Gastroesophageal sphincter (tissue), 4 donors: ENCODE measurements around the gene LRRC15. TPM values are rescaled to one million over a fixed set of nuclear protein-coding genes. Genes with fewer than 3 reads are reported as not detected.

ENCODE experiments used
- ATAC-seq: fragments of 150-250 bp; one replicate; pipeline ENCODE4 v1.9.1; 2016; ENCODE audit warnings: mild to moderate bottlenecking, moderate library complexity
- H3K27ac ChIP-seq, 4 donors: fragments of 200-600 bp; sonication (generic) in 3 of 4; 1 replicate in 3 of 4; 2 replicates in 1 of 4; pipeline ENCODE4 v1.5.1; 2016 to 2019
- H3K27me3 ChIP-seq: fragments of 200-600 bp; sonication (generic); one replicate; pipeline ENCODE4 v1.5.1; 2019
- H3K36me3 ChIP-seq, 2 donors: fragments of 200-600 bp; sonication (generic); one replicate each; pipeline ENCODE4 v1.5.1; 2019; ENCODE audit warnings: control low read depth in 1 of 2
- H3K4me1 ChIP-seq, 3 donors: fragments of 200-600 bp; sonication (generic); 1 replicate in 2 of 3; 2 replicates in 1 of 3; pipeline ENCODE4 v1.5.1; 2016 to 2019; ENCODE audit warnings: control low read depth in 2 of 3
- H3K4me3 ChIP-seq, 2 donors: fragments of 200-600 bp; sonication (generic); one replicate each; pipeline ENCODE4 v1.5.1; 2019; ENCODE audit warnings: mild to moderate bottlenecking in 1 of 2, moderate library complexity in 1 of 2
- H3K9me3 ChIP-seq, 3 donors: fragments of 200-600 bp; sonication (generic); one replicate each; pipeline ENCODE4 v1.5.1; 2017 to 2019; ENCODE audit warnings: control low read depth in 2 of 3
- EP300 ChIP-seq: sonication (generic); formaldehyde crosslinking; IDR thresholded peaks from one replicate; pipeline ENCODE4 v1.6.1; 2017; ENCODE audit warnings: antibody characterized with exemption, mild to moderate bottlenecking
- POLR2A ChIP-seq, 2 donors: fragments of 450-650 bp; IDR thresholded peaks; one replicate each; pipeline ENCODE4 v1.6.1; 2017; ENCODE audit warnings: antibody characterized with exemption in 2 of 2, mild to moderate bottlenecking in 2 of 2, moderate library complexity in 1 of 2
- POLR2AphosphoS5 ChIP-seq: sonication (generic); formaldehyde crosslinking; IDR thresholded peaks from one replicate; pipeline ENCODE4 v1.6.1; 2017; ENCODE audit warnings: antibody characterized with exemption
- WGBS, 2 donors: methylation state at CpG; one replicate each; pipeline ENCODE4 v1.1.5; 2018; ENCODE audit warnings: low coverage in 1 of 2; 5-methylcytosine and 5-hydroxymethylcytosine counted together
- total RNA-seq, 4 donors: library from RNA; depleted of rRNA; stranded (reverse); fragments of >200 nt; gene quantifications; one replicate each; pipeline ENCODE4 v1.1.0, GENCODE V29; 2016
- TF ChIP-seq, protein P1 (sequence below), 4 experiments: fragments of 200-600 bp in 2 of 4; fragments of 450-650 bp in 2 of 4; sonication (generic) in 1 of 4; IDR thresholded peaks; one replicate each; pipeline ENCODE4 v1.5.1; 2017 to 2019; ENCODE audit warnings: antibody characterized with exemption in 4 of 4, mild to moderate bottlenecking in 2 of 4, moderate library complexity in 2 of 4

The LRRC15 gene
- total RNA-seq, 4 donors from 2014 or later: 0.42 to 0.67 (median 0.49) TPM; not detected in 1

DNA sequence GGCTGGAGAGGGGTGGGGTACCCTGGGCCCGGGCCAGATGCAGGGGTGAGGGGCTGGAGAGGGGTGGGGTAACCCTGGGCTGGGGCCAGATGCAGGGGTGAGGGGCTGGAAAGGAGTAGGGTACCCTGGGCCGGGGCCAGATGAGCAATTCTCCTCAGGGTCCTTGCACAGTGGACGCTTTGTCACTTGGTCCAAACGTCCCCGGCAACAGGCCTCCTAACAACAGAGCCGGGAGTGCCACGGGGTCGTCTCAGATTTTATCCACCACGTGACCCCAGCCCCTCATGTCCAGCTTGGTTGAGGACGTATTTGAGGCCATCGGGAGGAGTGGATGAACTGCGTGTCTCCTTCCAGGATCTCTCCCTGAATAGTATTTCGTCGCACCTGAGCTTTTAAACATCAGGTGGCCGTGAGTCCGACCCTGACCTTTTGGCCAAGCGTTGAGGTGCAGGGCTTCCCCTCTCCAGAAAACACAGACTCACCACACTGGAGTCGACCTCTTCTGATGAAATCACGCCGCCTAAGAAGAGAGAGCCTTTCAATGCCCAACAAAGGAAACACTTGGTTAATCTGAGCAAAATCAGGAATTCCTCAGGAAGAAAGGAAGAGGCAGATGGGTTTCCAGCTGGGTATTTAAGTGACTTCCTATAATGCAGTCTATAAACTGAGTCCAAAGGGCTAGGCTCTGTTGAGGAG lies 12.8 kb upstream of the LRRC15 start:
- TF ChIP-seq, protein P1, sequence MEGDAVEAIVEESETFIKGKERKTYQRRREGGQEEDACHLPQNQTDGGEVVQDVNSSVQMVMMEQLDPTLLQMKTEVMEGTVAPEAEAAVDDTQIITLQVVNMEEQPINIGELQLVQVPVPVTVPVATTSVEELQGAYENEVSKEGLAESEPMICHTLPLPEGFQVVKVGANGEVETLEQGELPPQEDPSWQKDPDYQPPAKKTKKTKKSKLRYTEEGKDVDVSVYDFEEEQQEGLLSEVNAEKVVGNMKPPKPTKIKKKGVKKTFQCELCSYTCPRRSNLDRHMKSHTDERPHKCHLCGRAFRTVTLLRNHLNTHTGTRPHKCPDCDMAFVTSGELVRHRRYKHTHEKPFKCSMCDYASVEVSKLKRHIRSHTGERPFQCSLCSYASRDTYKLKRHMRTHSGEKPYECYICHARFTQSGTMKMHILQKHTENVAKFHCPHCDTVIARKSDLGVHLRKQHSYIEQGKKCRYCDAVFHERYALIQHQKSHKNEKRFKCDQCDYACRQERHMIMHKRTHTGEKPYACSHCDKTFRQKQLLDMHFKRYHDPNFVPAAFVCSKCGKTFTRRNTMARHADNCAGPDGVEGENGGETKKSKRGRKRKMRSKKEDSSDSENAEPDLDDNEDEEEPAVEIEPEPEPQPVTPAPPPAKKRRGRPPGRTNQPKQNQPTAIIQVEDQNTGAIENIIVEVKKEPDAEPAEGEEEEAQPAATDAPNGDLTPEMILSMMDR (IDR thresholded peaks at IDR 0.05): no peak
- no peak for TF ChIP-seq POLR2AphosphoS5
- no peak for TF ChIP-seq POLR2A (IDR thresholded peaks at IDR 0.05)
- TF ChIP-seq EP300: no peak
- 74 to 79% methylated on average over 7 to 10 of the region's 20 CpGs for WGBS, 2 donors
- no peak for ATAC-seq

DNA sequence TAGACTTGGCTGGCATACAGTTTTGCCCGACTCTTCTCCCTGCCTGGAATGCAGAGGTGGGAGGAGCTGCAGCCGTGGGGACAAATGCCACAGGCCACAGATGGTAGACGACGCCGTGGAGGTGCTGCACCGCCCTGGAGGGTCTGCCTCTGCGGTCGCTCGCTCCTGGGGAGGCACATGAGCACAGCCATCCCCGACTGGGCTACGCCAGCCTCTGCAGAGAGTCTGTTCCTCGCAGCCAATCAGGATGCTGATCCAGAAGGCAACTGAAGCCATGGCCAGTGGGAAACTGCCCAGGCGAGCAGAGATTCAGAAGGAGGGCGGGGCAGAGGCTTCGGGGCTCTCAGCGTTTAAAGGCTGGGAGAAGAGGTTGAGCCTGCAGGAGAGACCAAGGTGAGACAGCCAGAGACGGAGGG lies 11.9 kb upstream of the LRRC15 start:
- Histone ChIP-seq H3K27ac (no peak overlapping the region), H3K9me3 (no peaks in the 10 kb centered on the region), H3K4me1 (no peaks in the 10 kb centered on the region), H3K27me3 (peaks cover 59% of the 10 kb centered on the region), H3K36me3 (no peaks in the 10 kb centered on the region), H3K4me3 (no peak overlapping the region)
- ATAC-seq: no peak
- WGBS, 2 donors: 30 to 60% methylated on average over 5 to 8 of the region's 17 CpGs
- TF ChIP-seq EP300 (no peak), POLR2AphosphoS5 (no peak), POLR2A (IDR thresholded peaks at IDR 0.05) (no peak)
- TF ChIP-seq, protein P1 (IDR thresholded peaks at IDR 0.05): no peak

More for the DNA sequence above, 12.8 kb upstream of the LRRC15 start:
- H3K27ac ChIP-seq: no peak overlapping the region
- peaks cover 55% of the 10 kb centered on the region for H3K27me3 ChIP-seq
- no peaks in the 10 kb centered on the region for H3K36me3 ChIP-seq
- no peaks in the 10 kb centered on the region for H3K4me1 ChIP-seq
- H3K9me3 ChIP-seq: no peaks in the 10 kb centered on the region
- H3K4me3 ChIP-seq: no peak overlapping the region

DNA sequence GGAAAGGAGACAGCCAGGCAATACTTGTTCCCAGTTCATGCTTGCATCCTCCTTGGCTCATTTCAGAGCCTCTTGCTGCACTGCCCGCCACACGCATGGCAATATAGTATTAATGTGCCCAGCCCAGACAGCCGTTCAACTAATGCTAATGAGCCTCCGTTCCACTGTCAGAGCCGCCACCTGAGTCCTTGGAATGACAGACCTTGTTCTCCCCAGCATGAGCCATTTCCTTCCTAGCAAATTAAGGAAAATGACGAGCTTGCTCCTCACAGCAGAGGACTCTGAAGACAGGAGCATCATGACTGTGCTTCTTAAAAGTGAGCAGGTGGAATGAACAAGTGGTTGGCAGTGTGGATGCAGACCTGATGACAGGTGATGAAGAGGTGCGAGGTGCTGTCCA lies 10.8 kb upstream of the LRRC15 start:
- peaks cover 60% of the 10 kb centered on the region for H3K27me3 ChIP-seq
- no peaks in the 10 kb centered on the region for H3K36me3 ChIP-seq
- no peaks in the 10 kb centered on the region for H3K9me3 ChIP-seq
- no peaks in the 10 kb centered on the region for H3K4me1 ChIP-seq
- TF ChIP-seq POLR2AphosphoS5 (no peak), EP300 (no peak), POLR2A (IDR thresholded peaks at IDR 0.05) (no peak)
- TF ChIP-seq, protein P1 (IDR thresholded peaks at IDR 0.05): no peak
- 84 to 85% methylated on average over 6 to 7 of the region's 7 CpGs for WGBS, 2 donors
- H3K27ac ChIP-seq: no peak overlapping the region
- H3K4me3 ChIP-seq: no peak overlapping the region
- ATAC-seq: no peak

DNA sequence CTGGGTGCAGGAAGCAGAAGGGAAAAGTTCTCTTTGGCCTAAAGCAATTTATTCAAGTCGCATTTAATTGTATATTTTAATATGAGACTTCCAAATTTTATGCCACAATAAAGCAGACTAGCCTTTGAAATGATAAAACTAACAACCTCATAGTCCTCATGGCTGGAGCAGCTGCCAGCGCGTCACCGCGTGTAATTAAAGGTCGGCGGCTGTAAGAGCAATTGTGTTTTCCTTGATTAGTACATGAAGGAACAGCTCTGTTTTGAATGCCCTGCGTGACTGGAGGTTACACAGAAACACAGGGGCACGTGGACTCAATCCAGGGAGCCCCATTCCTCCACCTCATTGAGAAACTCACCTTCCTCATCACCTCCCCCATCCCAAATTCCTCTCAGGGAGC lies 10.1 kb upstream of the LRRC15 start:
- H3K4me1 ChIP-seq: no peaks in the 10 kb centered on the region
- no peak overlapping the region for H3K27ac ChIP-seq
- WGBS, 2 donors: 78 to 100% methylated on average over 1 to 9 of the region's 9 CpGs
- H3K27me3 ChIP-seq: peaks cover 57% of the 10 kb centered on the region
- H3K36me3 ChIP-seq: no peaks in the 10 kb centered on the region
- H3K4me3 ChIP-seq: no peak overlapping the region
- ATAC-seq: no peak
- H3K9me3 ChIP-seq: no peaks in the 10 kb centered on the region
- TF ChIP-seq POLR2A (IDR thresholded peaks at IDR 0.05): no peak
- TF ChIP-seq, protein P1 (IDR thresholded peaks at IDR 0.05): no peak

DNA sequence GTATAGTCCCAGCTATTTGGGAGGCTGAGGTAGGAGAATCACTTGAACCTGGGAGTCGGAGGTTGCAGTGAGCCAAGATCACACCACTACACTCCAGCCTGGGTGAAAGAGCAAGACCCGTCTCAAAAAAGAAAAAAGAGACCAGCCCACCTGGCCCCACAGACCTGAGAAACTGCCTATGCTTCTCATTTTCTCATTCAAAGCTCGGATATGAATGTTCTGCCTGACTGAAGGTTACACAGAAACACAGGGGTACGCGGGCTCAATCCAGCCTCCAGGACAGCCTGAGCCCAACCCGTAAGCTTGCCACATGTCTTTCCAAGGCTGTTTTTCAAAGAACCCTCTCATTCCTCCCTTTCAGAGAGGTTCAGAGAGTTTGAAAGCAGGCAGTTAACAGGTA lies 9.7 kb upstream of the LRRC15 start:
- WGBS, 2 donors: 70 to 96% methylated on average over 2 to 4 of the region's 6 CpGs
- H3K36me3 ChIP-seq: no peaks in the 10 kb centered on the region
- H3K27me3 ChIP-seq: peaks cover 53% of the 10 kb centered on the region
- H3K4me3 ChIP-seq: no peak overlapping the region
- TF ChIP-seq, protein P1 (IDR thresholded peaks at IDR 0.05): no peak
- no peak for TF ChIP-seq POLR2AphosphoS5
- no peak for TF ChIP-seq POLR2A (IDR thresholded peaks at IDR 0.05)
- no peak for TF ChIP-seq EP300
- no peak for ATAC-seq
- no peaks in the 10 kb centered on the region for H3K4me1 ChIP-seq
- no peaks in the 10 kb centered on the region for H3K9me3 ChIP-seq
- H3K27ac ChIP-seq: no peak overlapping the region
